Mesothelial cell of epicardium (in vitro differentiated cells): ENCODE data around the gene GALNTL6. TPM values are rescaled to one million over a fixed set of nuclear protein-coding genes. Genes with fewer than 3 reads are reported as not detected.

Source experiments
- DNase-seq, 2 experiments: peaks; one replicate each; pipeline ENCODE4 v3.0.0; 2021; ENCODE audit warnings: low spot score in 2 of 2; ENCODE audit not compliant: unreplicated experiment in 2 of 2
- H3K27ac Mint-ChIP-seq: 2 replicates; pipeline ENCODE4 v1.8.0; 2021; ENCODE audit warnings: mixed read lengths
- H3K27me3 Mint-ChIP-seq: 2 replicates; pipeline ENCODE4 v1.8.0; 2021; ENCODE audit warnings: low read depth, mixed read lengths
- H3K36me3 Mint-ChIP-seq: 2 replicates; pipeline ENCODE4 v1.8.0; 2021; ENCODE audit warnings: mixed read lengths
- H3K4me1 Mint-ChIP-seq: 2 replicates; pipeline ENCODE4 v1.8.0; 2021; ENCODE audit warnings: mixed read lengths
- H3K4me3 Mint-ChIP-seq: 2 replicates; pipeline ENCODE4 v1.8.0; 2021; ENCODE audit warnings: mild to moderate bottlenecking, moderate library complexity, mixed read lengths
- H3K9me3 Mint-ChIP-seq: 2 replicates; pipeline ENCODE4 v1.8.0; 2021; ENCODE audit warnings: mixed read lengths
- total RNA-seq: library from RNA; stranded (reverse); gene quantifications from 3 replicates; pipeline ENCODE4 v1.2.1, GENCODE V29; 2021
- TF ChIP-seq, protein P1 (sequence below): fragments of 200-600 bp; sonication (generic); IDR thresholded peaks from one replicate; pipeline ENCODE4 v1.5.0; 2021; ENCODE audit warnings: antibody characterized with exemption; ENCODE audit not compliant: unreplicated experiment

GALNTL6 gene
- total RNA-seq, 1 donor from 2014 or later, result 1.3 TPM

DNA sequence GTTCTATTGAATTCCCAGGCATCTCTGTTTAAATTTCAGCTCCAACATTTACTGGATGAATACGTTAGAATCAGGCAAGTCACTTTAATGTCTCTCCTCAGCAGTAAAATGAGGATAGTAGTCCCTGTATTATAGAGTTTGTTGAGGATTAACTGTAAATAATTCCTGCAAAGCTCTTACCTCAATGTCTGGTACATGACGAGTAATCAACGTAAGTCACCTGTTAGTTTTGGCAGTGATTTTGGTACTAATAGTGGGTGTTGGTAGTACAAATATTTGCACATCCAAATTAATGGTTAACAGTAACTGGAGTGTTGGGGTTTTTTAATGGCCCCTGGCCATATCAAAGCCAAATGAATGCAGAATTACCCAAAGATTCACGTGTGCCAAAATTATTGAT lies 1165.6 kb downstream of the GALNTL6 start:
- peaks cover 18% of the 10 kb centered on the region for H3K27me3 Mint-ChIP-seq
- H3K4me1 Mint-ChIP-seq, result no peaks in the 10 kb centered on the region
- DNase-seq, result no peak
- H3K4me3 Mint-ChIP-seq, result no peak overlapping the region
- TF ChIP-seq, protein P1, sequence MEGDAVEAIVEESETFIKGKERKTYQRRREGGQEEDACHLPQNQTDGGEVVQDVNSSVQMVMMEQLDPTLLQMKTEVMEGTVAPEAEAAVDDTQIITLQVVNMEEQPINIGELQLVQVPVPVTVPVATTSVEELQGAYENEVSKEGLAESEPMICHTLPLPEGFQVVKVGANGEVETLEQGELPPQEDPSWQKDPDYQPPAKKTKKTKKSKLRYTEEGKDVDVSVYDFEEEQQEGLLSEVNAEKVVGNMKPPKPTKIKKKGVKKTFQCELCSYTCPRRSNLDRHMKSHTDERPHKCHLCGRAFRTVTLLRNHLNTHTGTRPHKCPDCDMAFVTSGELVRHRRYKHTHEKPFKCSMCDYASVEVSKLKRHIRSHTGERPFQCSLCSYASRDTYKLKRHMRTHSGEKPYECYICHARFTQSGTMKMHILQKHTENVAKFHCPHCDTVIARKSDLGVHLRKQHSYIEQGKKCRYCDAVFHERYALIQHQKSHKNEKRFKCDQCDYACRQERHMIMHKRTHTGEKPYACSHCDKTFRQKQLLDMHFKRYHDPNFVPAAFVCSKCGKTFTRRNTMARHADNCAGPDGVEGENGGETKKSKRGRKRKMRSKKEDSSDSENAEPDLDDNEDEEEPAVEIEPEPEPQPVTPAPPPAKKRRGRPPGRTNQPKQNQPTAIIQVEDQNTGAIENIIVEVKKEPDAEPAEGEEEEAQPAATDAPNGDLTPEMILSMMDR, result no peak
- no peak overlapping the region for H3K27ac Mint-ChIP-seq
- peaks cover 18% of the 10 kb centered on the region for H3K9me3 Mint-ChIP-seq
- H3K36me3 Mint-ChIP-seq, result peaks cover 2% of the 10 kb centered on the region

DNA sequence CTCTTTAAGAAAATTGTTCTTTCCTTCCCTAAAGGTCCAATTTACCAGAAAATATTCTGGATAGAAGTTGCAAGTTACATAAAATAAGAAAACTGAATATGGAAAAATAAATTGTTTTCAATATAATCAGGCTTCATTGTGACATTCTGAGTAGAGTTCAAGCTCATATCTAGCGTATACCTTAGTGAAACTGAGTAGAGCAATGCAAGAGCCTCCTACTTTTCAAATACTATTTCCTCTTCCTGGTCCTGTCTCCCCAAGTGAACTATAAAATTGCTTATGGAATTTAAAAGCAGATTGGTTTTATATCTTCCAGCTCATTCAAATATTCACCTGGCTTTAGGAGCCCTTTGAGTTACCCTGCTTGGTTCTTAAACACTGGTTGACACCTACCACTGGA lies 1166.1 kb downstream of the GALNTL6 start:
- DNase-seq, result no peak
- Mint-ChIP-seq H3K36me3 (peaks cover 2% of the 10 kb centered on the region), H3K27me3 (peaks cover 18% of the 10 kb centered on the region), H3K4me1 (peaks cover 1% of the 10 kb centered on the region), H3K27ac (no peak overlapping the region), H3K4me3 (no peak overlapping the region), H3K9me3 (peaks cover 18% of the 10 kb centered on the region)
- TF ChIP-seq, protein P1, result no peak

DNA sequence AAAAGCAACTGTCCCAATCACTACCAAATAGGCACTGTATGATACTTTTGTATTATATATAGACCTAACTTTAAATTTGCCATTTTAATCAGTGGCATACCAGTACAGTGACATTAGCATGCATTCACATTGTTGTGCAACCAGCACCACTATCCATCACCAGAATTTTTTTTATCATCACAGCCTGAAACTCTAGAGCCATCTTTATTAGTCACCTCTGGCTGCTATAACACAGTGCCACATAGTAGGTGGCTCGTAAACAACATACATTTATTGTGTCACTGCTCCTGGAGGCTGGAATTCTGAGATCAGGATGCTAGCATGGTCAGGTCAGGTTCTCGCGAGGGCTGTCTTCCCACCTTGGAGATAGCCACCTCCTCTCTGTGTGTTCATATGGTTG lies 1167.0 kb downstream of the GALNTL6 start:
- Mint-ChIP-seq H3K4me3 (no peak overlapping the region), H3K9me3 (peaks cover 18% of the 10 kb centered on the region), H3K27me3 (peaks cover 16% of the 10 kb centered on the region), H3K4me1 (peaks cover 6% of the 10 kb centered on the region), H3K36me3 (peaks cover 2% of the 10 kb centered on the region), H3K27ac (no peak overlapping the region)
- DNase-seq, result no peak
- TF ChIP-seq, protein P1, result no peak

DNA sequence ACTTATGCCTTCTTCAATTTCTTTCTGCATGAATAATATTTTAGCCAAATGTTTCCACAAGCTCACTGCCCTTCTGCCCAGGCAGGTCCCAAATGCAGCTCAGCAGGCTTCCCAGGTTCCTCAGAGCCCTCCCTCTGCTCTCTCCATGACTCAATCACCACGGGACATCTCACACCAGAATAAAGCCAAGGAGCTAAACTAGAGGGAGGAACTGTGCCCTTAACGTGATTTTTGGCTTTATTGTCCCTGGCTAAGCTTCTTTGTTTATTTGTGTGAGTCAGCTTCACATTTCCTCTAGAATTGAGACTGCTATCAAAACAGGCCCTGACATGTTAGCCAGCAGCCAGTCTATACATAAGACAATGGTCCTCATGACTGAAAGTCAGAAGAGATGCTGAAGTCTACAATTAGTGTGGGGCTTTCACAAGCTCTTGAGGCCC lies 1169.0 kb downstream of the GALNTL6 start:
- Mint-ChIP-seq H3K36me3 (peaks cover 2% of the 10 kb centered on the region), H3K27me3 (peaks cover 11% of the 10 kb centered on the region)
- DNase-seq, result no peak

DNA sequence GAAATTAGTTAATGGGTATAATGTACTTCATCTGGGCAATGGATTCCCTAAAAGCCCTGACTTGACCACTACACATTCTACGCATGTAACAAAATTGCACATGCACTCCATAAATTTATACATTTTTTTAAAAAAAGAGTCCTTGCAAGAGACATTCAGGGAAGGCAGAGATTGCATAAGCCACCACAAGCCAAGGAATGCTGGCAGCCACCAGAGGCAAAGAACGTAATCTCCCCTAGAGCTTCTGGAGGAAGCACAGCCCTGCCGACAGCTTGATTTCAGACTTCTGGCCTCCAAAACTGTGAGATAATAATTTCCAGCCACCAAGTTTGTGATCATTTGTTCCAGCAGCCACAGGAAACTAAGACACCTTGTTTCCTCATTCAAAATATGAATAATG lies 1169.8 kb downstream of the GALNTL6 start:
- H3K27me3 Mint-ChIP-seq, result peaks cover 7% of the 10 kb centered on the region
- no peak overlapping the region for H3K27ac Mint-ChIP-seq
- TF ChIP-seq, protein P1, result no peak
- peaks cover 16% of the 10 kb centered on the region for H3K4me1 Mint-ChIP-seq
- H3K4me3 Mint-ChIP-seq, result no peak overlapping the region
- peaks cover 4% of the 10 kb centered on the region for H3K36me3 Mint-ChIP-seq
- DNase-seq, result no peak
- H3K9me3 Mint-ChIP-seq, result peaks cover 23% of the 10 kb centered on the region

More for the DNA sequence above, 1169.0 kb downstream of the GALNTL6 start:
- Mint-ChIP-seq H3K4me3 (no peak overlapping the region), H3K9me3 (peaks cover 18% of the 10 kb centered on the region), H3K4me1 (peaks cover 16% of the 10 kb centered on the region), H3K27ac (no peak overlapping the region)
- TF ChIP-seq, protein P1, result no peak

DNA sequence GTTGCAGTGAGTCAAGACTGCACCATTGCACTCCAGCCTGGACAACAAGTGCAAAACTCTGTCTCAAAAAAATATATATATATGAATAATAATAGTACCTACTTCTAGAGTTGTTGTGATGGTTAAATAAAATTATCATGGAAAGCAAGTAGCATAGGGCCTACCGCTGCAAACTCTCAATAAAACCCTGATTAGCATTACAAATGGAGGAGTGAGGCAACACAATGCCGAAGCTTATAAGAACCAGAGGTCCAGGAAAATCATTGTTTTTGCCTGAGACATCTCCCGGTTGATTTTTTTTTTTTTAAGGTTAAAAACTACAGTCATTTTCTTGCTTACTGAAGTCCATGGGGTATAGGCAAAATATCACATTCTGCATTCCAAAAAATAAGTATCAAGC lies 1170.4 kb downstream of the GALNTL6 start:
- H3K36me3 Mint-ChIP-seq, result peaks cover 7% of the 10 kb centered on the region
- H3K27me3 Mint-ChIP-seq, result peaks cover 1% of the 10 kb centered on the region
- no peak overlapping the region for H3K4me3 Mint-ChIP-seq
- no peak overlapping the region for H3K27ac Mint-ChIP-seq
- no peak for DNase-seq
- H3K9me3 Mint-ChIP-seq, result peaks cover 28% of the 10 kb centered on the region
- TF ChIP-seq, protein P1, result no peak
- H3K4me1 Mint-ChIP-seq, result peaks cover 16% of the 10 kb centered on the region
